Activated T-helper 2 cell treated with anti-CD3 and anti-CD28 coated beads, Interferon-gamma antibody, Interleukin-2, Interleukin-4, amounts not matched to agents 10 μg/mL and 5 μg/mL and 100 μg/mL, durations not matched to agents 14 hours and 24 hours and 36 hours (primary cell): ENCODE results near the gene SHC1. TPM values are rescaled to one million over a fixed set of nuclear protein-coding genes. Genes with fewer than 3 reads are reported as not detected.

Source experiments
- DNase-seq: peaks from one replicate; pipeline ENCODE4 v3.0.0; 2021; ENCODE audit warnings: low spot score
- H3K27ac Mint-ChIP-seq: one replicate; pipeline ENCODE4 v1.8.0; 2021; ENCODE audit warnings: mixed read lengths
- H3K27me3 Mint-ChIP-seq: one replicate; pipeline ENCODE4 v1.8.0; 2021; ENCODE audit warnings: low read depth, mixed read lengths
- H3K36me3 Mint-ChIP-seq: one replicate; pipeline ENCODE4 v1.8.0; 2021; ENCODE audit warnings: low read depth, mixed read lengths
- H3K4me1 Mint-ChIP-seq: one replicate; pipeline ENCODE4 v1.8.0; 2021; ENCODE audit warnings: low read depth, mixed read lengths
- H3K4me3 Mint-ChIP-seq: one replicate; pipeline ENCODE4 v1.8.0; 2021; ENCODE audit warnings: low read depth, mild to moderate bottlenecking, moderate library complexity, mixed read lengths
- H3K9me3 Mint-ChIP-seq: one replicate; pipeline ENCODE4 v1.8.0; 2021; ENCODE audit warnings: mixed read lengths
- intact Hi-C: fragments of 100-400 bp; cut with micrococcal nuclease; formaldehyde crosslinking; loops from one replicate; pipeline ENCODE4 v1.15.1; 2023
- total RNA-seq: library from RNA; stranded (reverse); gene quantifications from 2 replicates; pipeline ENCODE4 v1.2.3, GENCODE V29; 2022

Gene SHC1
- total RNA-seq, 1 donor from 2014 or later = 55.4 TPM

- peak overlapping the region; percentile 86 for H3K27ac Mint-ChIP-seq
- H3K4me3 Mint-ChIP-seq = peak overlapping the region; percentile 96
- no peaks in the 10 kb centered on the region for H3K27me3 Mint-ChIP-seq
- H3K36me3 Mint-ChIP-seq = peaks cover 77% of the 10 kb centered on the region
- H3K9me3 Mint-ChIP-seq = no peaks in the 10 kb centered on the region
- peaks cover 46% of the 10 kb centered on the region for H3K4me1 Mint-ChIP-seq
- intact Hi-C loops = no loop called here
- DNase-seq = no peak
Measured at GRCh38 chr1:155012026-155012546, 41.5 kb upstream of the SHC1 start.

GRCh38 chr1:155011437-155012025 is 41.0 kb upstream of the SHC1 start:
- H3K36me3 Mint-ChIP-seq = peaks cover 72% of the 10 kb centered on the region
- no peaks in the 10 kb centered on the region for H3K9me3 Mint-ChIP-seq
- DNase-seq = no peak
- peaks cover 46% of the 10 kb centered on the region for H3K4me1 Mint-ChIP-seq
- intact Hi-C loops = no loop called here
- peak overlapping the region; percentile 96 for H3K4me3 Mint-ChIP-seq
- H3K27ac Mint-ChIP-seq = peak overlapping the region; percentile 86
- no peaks in the 10 kb centered on the region for H3K27me3 Mint-ChIP-seq

- no peak for DNase-seq
- Mint-ChIP-seq H3K4me1 (peaks cover 46% of the 10 kb centered on the region), H3K27ac (peak overlapping the region; percentile 55), H3K9me3 (no peaks in the 10 kb centered on the region), H3K4me3 (peak overlapping the region; percentile 96), H3K27me3 (no peaks in the 10 kb centered on the region), H3K36me3 (peaks cover 71% of the 10 kb centered on the region)
- intact Hi-C loops = no loop called here
Measured at GRCh38 chr1:155011004-155011416, 40.5 kb upstream of the SHC1 start.

- intact Hi-C loops = no loop called here
- H3K4me1 Mint-ChIP-seq = peaks cover 44% of the 10 kb centered on the region
- peaks cover 65% of the 10 kb centered on the region for H3K36me3 Mint-ChIP-seq
- no peaks in the 10 kb centered on the region for H3K9me3 Mint-ChIP-seq
- H3K4me3 Mint-ChIP-seq = peak overlapping the region; percentile 96
- no peak for DNase-seq
- no peaks in the 10 kb centered on the region for H3K27me3 Mint-ChIP-seq
- peak overlapping the region; percentile 92 for H3K27ac Mint-ChIP-seq
Measured at GRCh38 chr1:155010211-155010918, 39.8 kb upstream of the SHC1 start.

GRCh38 chr1:155009742-155010141 is 39.2 kb upstream of the SHC1 start:
- no peaks in the 10 kb centered on the region for H3K9me3 Mint-ChIP-seq
- no peak for DNase-seq
- peaks cover 61% of the 10 kb centered on the region for H3K36me3 Mint-ChIP-seq
- intact Hi-C loops = loop anchor here (1.0 to 10.0 kb wide), 3 partner anchors 8 to 55 kb away; partner anchors contain the start of genes CKS1B and PBXIP1
- H3K27me3 Mint-ChIP-seq = no peaks in the 10 kb centered on the region
- H3K4me3 Mint-ChIP-seq = peak overlapping the region; percentile 96
- peak overlapping the region; percentile 92 for H3K27ac Mint-ChIP-seq
- H3K4me1 Mint-ChIP-seq = peaks cover 47% of the 10 kb centered on the region

GRCh38 chr1:155009221-155009711 is 38.7 kb upstream of the SHC1 start:
- H3K4me3 Mint-ChIP-seq = peak overlapping the region; percentile 96
- H3K9me3 Mint-ChIP-seq = no peaks in the 10 kb centered on the region
- intact Hi-C loops = loop anchor here (1.0 to 10.0 kb wide), 3 partner anchors 8 to 54 kb away; partner anchors contain the start of genes CKS1B and PBXIP1
- no peak for DNase-seq
- H3K4me1 Mint-ChIP-seq = peaks cover 51% of the 10 kb centered on the region
- peaks cover 59% of the 10 kb centered on the region for H3K36me3 Mint-ChIP-seq
- H3K27me3 Mint-ChIP-seq = no peaks in the 10 kb centered on the region
- H3K27ac Mint-ChIP-seq = peak overlapping the region; percentile 92

GRCh38 chr1:155008015-155008941 is 37.7 kb upstream of the SHC1 start:
- peaks cover 57% of the 10 kb centered on the region for H3K36me3 Mint-ChIP-seq
- H3K27me3 Mint-ChIP-seq = no peaks in the 10 kb centered on the region
- intact Hi-C loops = loop anchor here (1.0 to 10.0 kb wide), 3 partner anchors 9 to 53 kb away; partner anchors contain the start of genes CKS1B and PBXIP1

GRCh38 chr1:155007251-155007828 is 36.8 kb upstream of the SHC1 start:
- no peaks in the 10 kb centered on the region for H3K9me3 Mint-ChIP-seq
- no peak for DNase-seq
- intact Hi-C loops = loop anchor here (10.0 kb wide), 1 partner anchor 53 kb away; the partner anchor contains the start of gene PBXIP1
- H3K4me3 Mint-ChIP-seq = peak overlapping the region; percentile 76
- peak overlapping the region; percentile 62 for H3K27ac Mint-ChIP-seq
- H3K27me3 Mint-ChIP-seq = no peaks in the 10 kb centered on the region
- peaks cover 36% of the 10 kb centered on the region for H3K4me1 Mint-ChIP-seq
- H3K36me3 Mint-ChIP-seq = peaks cover 53% of the 10 kb centered on the region

More at GRCh38 chr1:155008015-155008941, 37.7 kb upstream of the SHC1 start:
- Mint-ChIP-seq H3K4me3 (peak overlapping the region; percentile 96), H3K9me3 (no peaks in the 10 kb centered on the region), H3K27ac (peak overlapping the region; percentile 92), H3K4me1 (peaks cover 46% of the 10 kb centered on the region)
- peak; percentile 63 for DNase-seq

GRCh38 chr1:155006601-155007101 is 36.1 kb upstream of the SHC1 start:
- Mint-ChIP-seq H3K27me3 (no peaks in the 10 kb centered on the region), H3K4me3 (peak overlapping the region; percentile 76), H3K4me1 (peaks cover 33% of the 10 kb centered on the region), H3K27ac (peak overlapping the region; percentile 96), H3K36me3 (peaks cover 47% of the 10 kb centered on the region), H3K9me3 (no peaks in the 10 kb centered on the region)
- intact Hi-C loops = loop anchor here (10.0 kb wide), 1 partner anchor 52 kb away; the partner anchor contains the start of gene PBXIP1
- DNase-seq = no peak

- Mint-ChIP-seq H3K4me1 (peaks cover 30% of the 10 kb centered on the region), H3K27ac (peak overlapping the region; percentile 96)
Measured at GRCh38 chr1:155005076-155006011, 34.8 kb upstream of the SHC1 start.

More at GRCh38 chr1:155005076-155006011, 34.8 kb upstream of the SHC1 start:
- intact Hi-C loops = loop anchor here (10.0 kb wide), 1 partner anchor 51 kb away; the partner anchor contains the start of gene PBXIP1
- no peaks in the 10 kb centered on the region for H3K9me3 Mint-ChIP-seq
- no peak for DNase-seq
- no peaks in the 10 kb centered on the region for H3K27me3 Mint-ChIP-seq
- H3K36me3 Mint-ChIP-seq = peaks cover 39% of the 10 kb centered on the region
- peak overlapping the region; percentile 94 for H3K4me3 Mint-ChIP-seq
